SK-N-SH treated with all-trans-retinoic acid at 6 μM for 48 hours (cell line): Measurements from ENCODE around the gene SLC10A1.

Experiments
- ATAC-seq: fragments of 200-7000 bp; cut with Tn5 transposase; 3 replicates; pipeline ENCODE4 v1.9.1; 2020; ENCODE audit warnings: mild to moderate bottlenecking, moderate library complexity
- ARNTL ChIP-seq: fragments of 450-650 bp; formaldehyde crosslinking; IDR thresholded peaks from 2 replicates; pipeline ENCODE4 v1.5.0; 2020; ENCODE audit warnings: low read depth, mild to moderate bottlenecking, moderate library complexity, borderline replicate concordance
- CREB5 ChIP-seq: fragments of 250-450 bp; sonication (Bioruptor Pico); IDR thresholded peaks from 2 replicates; pipeline ENCODE4 v1.5.1; 2020; ENCODE audit warnings: low read depth, mild to moderate bottlenecking, moderate library complexity
- CSDC2 ChIP-seq: fragments of 250-450 bp; sonication (Bioruptor Pico); IDR thresholded peaks from 2 replicates; pipeline ENCODE4 v1.5.0; 2020; ENCODE audit warnings: mild to moderate bottlenecking, moderate library complexity
- GLIS3 ChIP-seq: fragments of 250-450 bp; sonication (Bioruptor Pico); IDR thresholded peaks from 2 replicates; pipeline ENCODE4 v1.5.0; 2020; ENCODE audit warnings: mild to moderate bottlenecking, moderate library complexity
- OSR1 ChIP-seq: fragments of 250-450 bp; sonication (Bioruptor Pico); IDR thresholded peaks from 2 replicates; pipeline ENCODE4 v1.8.0; 2022; ENCODE audit warnings: moderate library complexity, mild to moderate bottlenecking, inconsistent platforms
- PPARA ChIP-seq: fragments of 250-450 bp; sonication (Bioruptor Pico); IDR thresholded peaks from 2 replicates; pipeline ENCODE4 v1.5.0; 2020; ENCODE audit warnings: mild to moderate bottlenecking, borderline replicate concordance
- RARB ChIP-seq: fragments of 250-450 bp; sonication (Bioruptor Pico); IDR thresholded peaks from 2 replicates; pipeline ENCODE4 v1.8.0; 2021; ENCODE audit warnings: mild to moderate bottlenecking, moderate library complexity
- SNAI2 ChIP-seq: fragments of 250-450 bp; sonication (Bioruptor Pico); IDR thresholded peaks from 2 replicates; pipeline ENCODE4 v1.5.0; 2020; ENCODE audit warnings: mild to moderate bottlenecking, moderate library complexity
- TCF4 ChIP-seq: fragments of 250-450 bp; sonication (Bioruptor Pico); IDR thresholded peaks from 2 replicates; pipeline ENCODE4 v1.8.0; 2021; ENCODE audit warnings: mild to moderate bottlenecking, moderate library complexity, borderline replicate concordance
- TOX ChIP-seq: fragments of 250-450 bp; sonication (Bioruptor Pico); IDR thresholded peaks from 2 replicates; pipeline ENCODE4 v1.8.0; 2021; ENCODE audit warnings: mild to moderate bottlenecking, moderate library complexity, borderline replicate concordance
- ZC3H10 ChIP-seq: fragments of 250-450 bp; sonication (Bioruptor Pico); IDR thresholded peaks from 2 replicates; pipeline ENCODE4 v1.5.1; 2021; ENCODE audit warnings: mild to moderate bottlenecking, moderate library complexity
- ZFP3 ChIP-seq: fragments of 250-450 bp; sonication (Bioruptor Pico); IDR thresholded peaks from 2 replicates; pipeline ENCODE4 v1.5.0; 2020; ENCODE audit warnings: mild to moderate bottlenecking, moderate library complexity
- ZFP30 ChIP-seq: fragments of 450-650 bp; formaldehyde crosslinking; IDR thresholded peaks from 2 replicates; pipeline ENCODE4 v1.5.0; 2022; ENCODE audit warnings: mild to moderate bottlenecking, moderate library complexity
- ZNF565 ChIP-seq: fragments of 450-650 bp; formaldehyde crosslinking; conservative IDR thresholded peaks from 2 replicates; pipeline ENCODE4 v1.5.0; 2020; ENCODE audit warnings: low read depth, mild to moderate bottlenecking, moderate library complexity
- ZNF70 ChIP-seq: fragments of 450-650 bp; formaldehyde crosslinking; IDR thresholded peaks from 2 replicates; pipeline ENCODE4 v1.5.0; 2020; ENCODE audit warnings: mild to moderate bottlenecking, moderate library complexity
- ZNF8 ChIP-seq: fragments of 450-650 bp; formaldehyde crosslinking; IDR thresholded peaks from 2 replicates; pipeline ENCODE4 v1.5.0; 2020; ENCODE audit warnings: mild to moderate bottlenecking, moderate library complexity
- TF ChIP-seq, protein P1 (sequence below): fragments of 250-450 bp; sonication (Bioruptor Pico); IDR thresholded peaks from 2 replicates; pipeline ENCODE4 v1.5.1; 2021; ENCODE audit warnings: mild to moderate bottlenecking, moderate library complexity
- TF ChIP-seq, protein P2 (sequence below): fragments of 250-450 bp; sonication (Bioruptor Pico); IDR thresholded peaks from 2 replicates; pipeline ENCODE4 v1.8.0; 2021; ENCODE audit warnings: low read depth, mild to moderate bottlenecking, moderate library complexity, borderline replicate concordance
- TF ChIP-seq, protein P3 (sequence below): fragments of 250-450 bp; sonication (Bioruptor Pico); IDR thresholded peaks from 2 replicates; pipeline ENCODE4 v1.5.0; 2020; ENCODE audit warnings: mild to moderate bottlenecking, moderate library complexity
- TF ChIP-seq, protein P4 (sequence below): fragments of 250-450 bp; sonication (Bioruptor Pico); IDR thresholded peaks from 2 replicates; pipeline ENCODE4 v1.8.0; 2020; ENCODE audit warnings: mild to moderate bottlenecking, moderate library complexity, borderline replicate concordance

SLC10A1 gene

DNA sequence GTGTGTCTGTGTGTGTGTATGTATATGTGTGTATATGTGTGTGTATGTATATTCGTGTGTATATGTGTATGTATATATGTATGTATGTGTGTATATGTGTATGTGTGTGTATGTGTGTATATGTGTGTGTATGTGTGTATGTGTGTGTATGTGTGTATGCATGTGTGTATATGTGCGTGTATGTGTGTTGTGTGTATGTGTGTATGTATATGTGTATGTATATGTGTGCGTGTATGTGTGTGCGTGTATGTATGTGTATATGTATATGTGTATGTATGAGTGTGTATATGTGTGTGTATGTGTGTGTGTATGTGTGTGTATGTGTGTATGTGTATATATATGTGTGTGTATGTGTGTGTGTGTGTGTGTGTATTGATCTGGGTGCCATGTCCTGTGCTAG, 31.8 kb upstream of the SLC10A1 start:
- no peak for TF ChIP-seq CSDC2
- ATAC-seq: no peak

DNA sequence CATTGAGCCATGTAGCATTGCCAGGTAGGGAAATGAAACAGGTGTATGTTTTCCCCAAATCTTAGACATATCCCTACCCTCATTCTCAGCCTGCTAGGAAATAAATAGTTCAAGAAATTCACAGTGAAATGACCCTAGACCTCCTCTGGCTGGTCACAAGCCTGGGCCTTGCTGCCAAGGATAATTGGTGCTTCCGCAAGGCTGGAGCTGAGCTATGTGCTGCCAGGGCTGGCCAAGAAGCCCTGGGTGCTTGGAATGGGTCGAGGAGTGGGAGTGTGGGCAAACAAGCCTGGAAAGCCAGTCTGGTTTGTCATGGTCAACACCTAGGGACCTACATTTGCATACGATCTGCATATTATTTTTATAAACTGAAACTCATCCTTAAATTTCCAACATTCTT, 31.3 kb upstream of the SLC10A1 start:
- no peak for ATAC-seq
- TF ChIP-seq, protein P1, sequence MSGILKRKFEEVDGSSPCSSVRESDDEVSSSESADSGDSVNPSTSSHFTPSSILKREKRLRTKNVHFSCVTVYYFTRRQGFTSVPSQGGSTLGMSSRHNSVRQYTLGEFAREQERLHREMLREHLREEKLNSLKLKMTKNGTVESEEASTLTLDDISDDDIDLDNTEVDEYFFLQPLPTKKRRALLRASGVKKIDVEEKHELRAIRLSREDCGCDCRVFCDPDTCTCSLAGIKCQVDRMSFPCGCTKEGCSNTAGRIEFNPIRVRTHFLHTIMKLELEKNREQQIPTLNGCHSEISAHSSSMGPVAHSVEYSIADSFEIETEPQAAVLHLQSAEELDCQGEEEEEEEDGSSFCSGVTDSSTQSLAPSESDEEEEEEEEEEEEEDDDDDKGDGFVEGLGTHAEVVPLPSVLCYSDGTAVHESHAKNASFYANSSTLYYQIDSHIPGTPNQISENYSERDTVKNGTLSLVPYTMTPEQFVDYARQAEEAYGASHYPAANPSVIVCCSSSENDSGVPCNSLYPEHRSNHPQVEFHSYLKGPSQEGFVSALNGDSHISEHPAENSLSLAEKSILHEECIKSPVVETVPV (CRISPR knock-in tag): no peak
- TF ChIP-seq ZFP3 (CRISPR knock-in tag) (no peak), TCF4 (CRISPR knock-in tag) (no peak), TOX (CRISPR knock-in tag) (no peak), ZNF8 (CRISPR knock-in tag) (no peak), CREB5 (no peak), ZC3H10 (CRISPR knock-in tag) (no peak), OSR1 (CRISPR knock-in tag) (no peak), ZNF70 (no peak)
- TF ChIP-seq, protein P2, sequence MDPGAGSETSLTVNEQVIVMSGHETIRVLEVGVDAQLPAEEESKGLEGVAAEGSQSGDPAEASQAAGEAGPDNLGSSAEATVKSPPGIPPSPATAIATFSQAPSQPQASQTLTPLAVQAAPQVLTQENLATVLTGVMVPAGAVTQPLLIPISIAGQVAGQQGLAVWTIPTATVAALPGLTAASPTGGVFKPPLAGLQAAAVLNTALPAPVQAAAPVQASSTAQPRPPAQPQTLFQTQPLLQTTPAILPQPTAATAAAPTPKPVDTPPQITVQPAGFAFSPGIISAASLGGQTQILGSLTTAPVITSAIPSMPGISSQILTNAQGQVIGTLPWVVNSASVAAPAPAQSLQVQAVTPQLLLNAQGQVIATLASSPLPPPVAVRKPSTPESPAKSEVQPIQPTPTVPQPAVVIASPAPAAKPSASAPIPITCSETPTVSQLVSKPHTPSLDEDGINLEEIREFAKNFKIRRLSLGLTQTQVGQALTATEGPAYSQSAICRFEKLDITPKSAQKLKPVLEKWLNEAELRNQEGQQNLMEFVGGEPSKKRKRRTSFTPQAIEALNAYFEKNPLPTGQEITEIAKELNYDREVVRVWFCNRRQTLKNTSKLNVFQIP (CRISPR knock-in tag): no peak
- TF ChIP-seq, protein P3, sequence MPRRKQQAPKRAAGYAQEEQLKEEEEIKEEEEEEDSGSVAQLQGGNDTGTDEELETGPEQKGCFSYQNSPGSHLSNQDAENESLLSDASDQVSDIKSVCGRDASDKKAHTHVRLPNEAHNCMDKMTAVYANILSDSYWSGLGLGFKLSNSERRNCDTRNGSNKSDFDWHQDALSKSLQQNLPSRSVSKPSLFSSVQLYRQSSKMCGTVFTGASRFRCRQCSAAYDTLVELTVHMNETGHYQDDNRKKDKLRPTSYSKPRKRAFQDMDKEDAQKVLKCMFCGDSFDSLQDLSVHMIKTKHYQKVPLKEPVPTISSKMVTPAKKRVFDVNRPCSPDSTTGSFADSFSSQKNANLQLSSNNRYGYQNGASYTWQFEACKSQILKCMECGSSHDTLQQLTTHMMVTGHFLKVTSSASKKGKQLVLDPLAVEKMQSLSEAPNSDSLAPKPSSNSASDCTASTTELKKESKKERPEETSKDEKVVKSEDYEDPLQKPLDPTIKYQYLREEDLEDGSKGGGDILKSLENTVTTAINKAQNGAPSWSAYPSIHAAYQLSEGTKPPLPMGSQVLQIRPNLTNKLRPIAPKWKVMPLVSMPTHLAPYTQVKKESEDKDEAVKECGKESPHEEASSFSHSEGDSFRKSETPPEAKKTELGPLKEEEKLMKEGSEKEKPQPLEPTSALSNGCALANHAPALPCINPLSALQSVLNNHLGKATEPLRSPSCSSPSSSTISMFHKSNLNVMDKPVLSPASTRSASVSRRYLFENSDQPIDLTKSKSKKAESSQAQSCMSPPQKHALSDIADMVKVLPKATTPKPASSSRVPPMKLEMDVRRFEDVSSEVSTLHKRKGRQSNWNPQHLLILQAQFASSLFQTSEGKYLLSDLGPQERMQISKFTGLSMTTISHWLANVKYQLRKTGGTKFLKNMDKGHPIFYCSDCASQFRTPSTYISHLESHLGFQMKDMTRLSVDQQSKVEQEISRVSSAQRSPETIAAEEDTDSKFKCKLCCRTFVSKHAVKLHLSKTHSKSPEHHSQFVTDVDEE (CRISPR knock-in tag): no peak

- ATAC-seq: no peak
- TF ChIP-seq, protein P2 (CRISPR knock-in tag): no peak
- no peak for TF ChIP-seq TCF4 (CRISPR knock-in tag)
- no peak for TF ChIP-seq SNAI2 (CRISPR knock-in tag)
- no peak for TF ChIP-seq ZNF565 (CRISPR knock-in tag)
- no peak for TF ChIP-seq GLIS3 (CRISPR knock-in tag)
- no peak for TF ChIP-seq PPARA
- TF ChIP-seq, protein P1 (CRISPR knock-in tag): no peak
- no peak for TF ChIP-seq OSR1 (CRISPR knock-in tag)
- TF ChIP-seq RARB (CRISPR knock-in tag): no peak
- TF ChIP-seq ARNTL (CRISPR knock-in tag): no peak
- TF ChIP-seq ZFP30 (CRISPR knock-in tag): no peak
- TF ChIP-seq, protein P4, sequence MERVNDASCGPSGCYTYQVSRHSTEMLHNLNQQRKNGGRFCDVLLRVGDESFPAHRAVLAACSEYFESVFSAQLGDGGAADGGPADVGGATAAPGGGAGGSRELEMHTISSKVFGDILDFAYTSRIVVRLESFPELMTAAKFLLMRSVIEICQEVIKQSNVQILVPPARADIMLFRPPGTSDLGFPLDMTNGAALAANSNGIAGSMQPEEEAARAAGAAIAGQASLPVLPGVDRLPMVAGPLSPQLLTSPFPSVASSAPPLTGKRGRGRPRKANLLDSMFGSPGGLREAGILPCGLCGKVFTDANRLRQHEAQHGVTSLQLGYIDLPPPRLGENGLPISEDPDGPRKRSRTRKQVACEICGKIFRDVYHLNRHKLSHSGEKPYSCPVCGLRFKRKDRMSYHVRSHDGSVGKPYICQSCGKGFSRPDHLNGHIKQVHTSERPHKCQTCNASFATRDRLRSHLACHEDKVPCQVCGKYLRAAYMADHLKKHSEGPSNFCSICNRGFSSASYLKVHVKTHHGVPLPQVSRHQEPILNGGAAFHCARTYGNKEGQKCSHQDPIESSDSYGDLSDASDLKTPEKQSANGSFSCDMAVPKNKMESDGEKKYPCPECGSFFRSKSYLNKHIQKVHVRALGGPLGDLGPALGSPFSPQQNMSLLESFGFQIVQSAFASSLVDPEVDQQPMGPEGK (CRISPR knock-in tag): no peak
- TF ChIP-seq, all 23 proteins: peak for 0
These were observed 30.5 kb upstream of the SLC10A1 start for GRCh38 chr14:69827560-69827959.
